PC-3 (cell line): ENCODE measurements around the gene GRB10.

Experiments
- CTCF ChIP-seq: fragments of 300-600 bp; sonication (generic); conservative IDR thresholded peaks from 2 replicates; pipeline ENCODE4 v1.5.1; 2017; ENCODE audit warnings: antibody characterized with exemption, low read depth, mild to moderate bottlenecking, low read length
- EZH2 ChIP-seq: fragments of 300-600 bp; sonication (generic); IDR thresholded peaks from one replicate; pipeline ENCODE4 v1.6.1; 2017; ENCODE audit warnings: antibody characterized with exemption, mild to moderate bottlenecking, low read length; ENCODE audit not compliant: unreplicated experiment
- EZH2phosphoT487 ChIP-seq: fragments of 300-600 bp; sonication (generic); IDR thresholded peaks from 2 replicates; pipeline ENCODE4 v1.6.1; 2018; ENCODE audit warnings: mild to moderate bottlenecking, antibody characterized with exemption, low read length, borderline replicate concordance

- TF ChIP-seq CTCF (no peak), EZH2 (no peak), EZH2phosphoT487 (no peak)
Measured at GRCh38 chr7:50605059-50605458, 177.6 kb downstream of the GRB10 start.
